ENCODE measurements around the gene MAPKAP1.
"Not testable (repeated sequence)": the region's sequence is repeated elsewhere in the genome, so short reads cannot be mapped to it uniquely, and the experiment has no call there.

The MAPKAP1 gene

GRCh38 chr9:125404733-125405132, 302.3 kb downstream of the MAPKAP1 start:
- no peak for DNase-seq

GRCh38 chr9:125400725-125401716, 306.0 kb downstream of the MAPKAP1 start:
- no peak for DNase-seq

GRCh38 chr9:125400232-125400631, 306.8 kb downstream of the MAPKAP1 start:
- not testable (repeated sequence) for DNase-seq

- DNase-seq: no peak
Measured at GRCh38 chr9:125399666-125400065, 307.3 kb downstream of the MAPKAP1 start.

GRCh38 chr9:125399165-125399564, 307.8 kb downstream of the MAPKAP1 start:
- DNase-seq: no peak

GRCh38 chr9:125398243-125398642, 308.8 kb downstream of the MAPKAP1 start:
- no peak for DNase-seq

GRCh38 chr9:125397736-125398135, 309.3 kb downstream of the MAPKAP1 start:
- DNase-seq: no peak

GRCh38 chr9:125396799-125397198, 310.2 kb downstream of the MAPKAP1 start:
- no peak for DNase-seq

GRCh38 chr9:125393426-125393825, 313.6 kb downstream of the MAPKAP1 start:
- DNase-seq: no peak

- DNase-seq: no peak
Measured at GRCh38 chr9:125391704-125392103, 315.3 kb downstream of the MAPKAP1 start.

- no peak for DNase-seq
Measured at GRCh38 chr9:125388978-125389377, 318.0 kb downstream of the MAPKAP1 start.

GRCh38 chr9:125387861-125388524, 319.0 kb downstream of the MAPKAP1 start:
- no peak for DNase-seq
